Measurements from ENCODE around the gene ASIC2. TPM values are rescaled to one million over a fixed set of nuclear protein-coding genes. Genes with fewer than 3 reads are reported as not detected.

ASIC2 gene
- total RNA-seq, 1 experiment from 2014 or later, result not detected

DNA sequence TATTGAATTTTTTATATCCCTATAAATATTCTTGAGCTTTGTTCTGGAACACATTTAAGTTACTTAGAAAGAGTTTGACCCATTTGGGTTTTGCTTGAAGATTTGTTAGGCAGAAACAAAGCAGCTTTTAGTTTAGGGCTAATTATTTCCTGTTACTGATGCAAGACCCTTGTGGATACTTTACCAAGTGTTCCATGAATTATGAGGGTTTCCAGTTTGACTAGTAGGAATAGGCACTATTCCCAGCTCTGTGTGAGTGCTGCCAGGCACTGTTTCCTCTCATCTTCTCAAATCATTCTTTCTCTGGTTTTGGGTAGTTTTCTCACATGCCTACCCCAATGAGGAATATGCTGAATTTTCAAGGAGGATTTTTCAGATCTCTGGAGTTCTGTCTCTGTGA is 221.4 kb downstream of the ASIC2 start:
- Histone ChIP-seq H3K36me3 (ENCODE audit: control insufficient read depth in 1 of 2, insufficient read depth in 2 of 2, low read length in 2 of 2) (no peaks in the 10 kb centered on the region), H3K4me2 (ENCODE audit: low read length) (no peak overlapping the region), H3K4me3 (replicated peaks in 1 of 2; ENCODE audit: low read depth in 1 of 2, low read length in 2 of 2) (no peak overlapping the region), H2AFZ (ENCODE audit: low read depth, low read length, poor library complexity, severe bottlenecking) (no peak overlapping the region), H4K20me1 (ENCODE audit: insufficient read depth) (no peaks in the 10 kb centered on the region), H3K4me1 (ENCODE audit: control insufficient read depth in 1 of 2, insufficient read depth in 2 of 2, low read length in 2 of 2) (no peaks in the 10 kb centered on the region), H3K9me2 (ENCODE audit: insufficient read depth) (no peaks in the 10 kb centered on the region), H3K9me3 (ENCODE audit: control insufficient read depth in 1 of 2, insufficient read depth in 1 of 2, low read depth in 1 of 2, low read length in 2 of 2) (no peaks in the 10 kb centered on the region), H3K27ac (ENCODE audit: low read depth, low read length) (no peak overlapping the region), H3K79me2 (ENCODE audit: insufficient read depth, low read length) (no peaks in the 10 kb centered on the region), H3K27me3 (ENCODE audit: insufficient read depth, low read length) (peaks cover 30% of the 10 kb centered on the region; the same call in 1 of the 2 replicates), H3K9ac (ENCODE audit: low read length) (no peak overlapping the region)
- intact Hi-C loops (cut with micrococcal nuclease), result no loop called here
- ATAC-seq (no peak), DNase-seq (ENCODE audit: low read depth, low spot score) (no peak)
- ChIA-PET CTCF (no interaction called here), RAD21 (ENCODE audit: low non-redundant PET in 1 of 2, low total read pairs in 2 of 2, uncharacterized antibody in 2 of 2, unreplicated experiment in 2 of 2) (no interaction called here), POLR2A (no interaction called here)
- no peak for TF ChIP-seq ELF1 (IDR thresholded peaks at IDR 0.05; ENCODE audit: borderline replicate concordance, low read depth)
- BruUV-seq (replicated peaks), result no TSS peak

DNA sequence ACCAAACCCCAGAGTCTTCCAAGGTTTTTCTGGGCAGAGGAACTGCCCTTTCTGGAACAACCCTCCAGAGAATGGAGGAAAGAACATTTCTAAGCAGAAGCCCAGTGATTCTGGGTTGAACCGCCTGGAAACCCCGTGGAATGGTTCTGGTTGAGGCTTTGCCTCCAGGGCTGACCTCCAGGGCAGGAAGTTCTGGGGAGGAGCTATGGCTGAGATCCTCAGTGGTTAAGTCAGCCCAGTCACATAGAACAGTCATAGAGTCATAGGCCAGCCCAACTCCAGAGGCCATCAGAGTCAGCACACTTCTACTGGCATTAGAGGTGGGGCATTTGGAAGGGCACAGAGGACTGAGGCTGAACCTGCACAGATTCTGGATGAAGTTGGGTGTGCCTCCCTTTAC is 235.5 kb downstream of the ASIC2 start:
- CTCF ChIA-PET, result no interaction called here
- DNase-seq (ENCODE audit: low read depth, low spot score) (no peak), ATAC-seq (no peak)
- Histone ChIP-seq H3K27ac (ENCODE audit: low read depth, low read length) (no peak overlapping the region), H3K9me2 (ENCODE audit: insufficient read depth) (no peaks in the 10 kb centered on the region), H3K4me1 (ENCODE audit: control insufficient read depth in 1 of 2, insufficient read depth in 2 of 2, low read length in 2 of 2) (no peaks in the 10 kb centered on the region), H3K79me2 (ENCODE audit: insufficient read depth, low read length) (no peaks in the 10 kb centered on the region), H3K4me2 (ENCODE audit: low read length) (no peak overlapping the region), H4K20me1 (ENCODE audit: insufficient read depth) (no peaks in the 10 kb centered on the region), H3K4me3 (replicated peaks in 1 of 2; ENCODE audit: low read depth in 1 of 2, low read length in 2 of 2) (no peak overlapping the region), H3K36me3 (ENCODE audit: control insufficient read depth in 1 of 2, insufficient read depth in 2 of 2, low read length in 2 of 2) (no peaks in the 10 kb centered on the region), H2AFZ (ENCODE audit: low read depth, low read length, poor library complexity, severe bottlenecking) (no peak overlapping the region), H3K27me3 (ENCODE audit: insufficient read depth, low read length) (peaks cover 18% of the 10 kb centered on the region; the same call in 1 of the 2 replicates), H3K9me3 (ENCODE audit: control insufficient read depth in 1 of 2, insufficient read depth in 1 of 2, low read depth in 1 of 2, low read length in 2 of 2) (no peaks in the 10 kb centered on the region), H3K9ac (ENCODE audit: low read length) (no peak overlapping the region)
- POLR2A ChIA-PET, result no interaction called here
- intact Hi-C loops (cut with micrococcal nuclease), result no loop called here
- TF ChIP-seq, protein P1, sequence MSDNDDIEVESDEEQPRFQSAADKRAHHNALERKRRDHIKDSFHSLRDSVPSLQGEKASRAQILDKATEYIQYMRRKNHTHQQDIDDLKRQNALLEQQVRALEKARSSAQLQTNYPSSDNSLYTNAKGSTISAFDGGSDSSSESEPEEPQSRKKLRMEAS (IDR thresholded peaks at IDR 0.05), result no peak
- TF ChIP-seq EZH2 (IDR thresholded peaks at IDR 0.05) (no peak), SRF (IDR thresholded peaks at IDR 0.05; ENCODE audit: low read depth) (no peak), YY1 (IDR thresholded peaks at IDR 0.05; ENCODE audit: extremely low read depth, insufficient replicate concordance, low read depth, low read length) (no peak)
- RAD21 ChIA-PET (ENCODE audit: low non-redundant PET in 1 of 2, low total read pairs in 2 of 2, uncharacterized antibody in 2 of 2, unreplicated experiment in 2 of 2), result no interaction called here
- BruUV-seq (replicated peaks), result no TSS peak
